SU-DHL-6 (cell line): Measurements from ENCODE around the gene BSND.

ENCODE experiments used
- H2AFZ ChIP-seq: fragments of 200-600 bp; sonication (generic); 2 replicates; pipeline ENCODE4 v1.6.1; 2014; ENCODE audit warnings: low read depth, mild to moderate bottlenecking, moderate library complexity, mixed read lengths, antibody characterized with exemption, low read length; ENCODE audit not compliant: severe bottlenecking
- H3F3A ChIP-seq: fragments of 200-600 bp; shearing (Covaris generic); 2 replicates; pipeline ENCODE4 v1.6.0; 2016; ENCODE audit warnings: antibody characterized with exemption, mild to moderate bottlenecking; ENCODE audit not compliant: insufficient read depth
- H3K27ac ChIP-seq: fragments of 200-600 bp; sonication (generic); 2 replicates; pipeline ENCODE4 v1.5.1; 2016; ENCODE audit warnings: low read depth, mild to moderate bottlenecking, low read length, moderate library complexity, mixed read lengths
- H3K27me3 ChIP-seq: fragments of 200-600 bp; sonication (generic), shearing (Covaris generic); 2 replicates; pipeline ENCODE4 v1.6.0; 2014; ENCODE audit warnings: mild to moderate bottlenecking, low read length
- H3K36me3 ChIP-seq: fragments of 200-600 bp; sonication (generic); 2 replicates; pipeline ENCODE4 v1.6.1; 2014; ENCODE audit warnings: mild to moderate bottlenecking, low read length, mixed read lengths
- H3K4me2 ChIP-seq: fragments of 300-600, 200-600 bp; shearing (Covaris generic), sonication (generic); 2 replicates; pipeline ENCODE4 v1.6.0; 2014; ENCODE audit warnings: low read length, low read depth, mild to moderate bottlenecking; ENCODE audit not compliant: poor library complexity, severe bottlenecking
- H3K4me3 ChIP-seq: fragments of 200-600 bp; sonication (generic); 2 replicates; pipeline ENCODE4 v1.5.1; 2014; ENCODE audit warnings: antibody characterized with exemption, low read length, mild to moderate bottlenecking, mixed read lengths; ENCODE audit not compliant: insufficient read depth, poor library complexity, severe bottlenecking
- H3K79me2 ChIP-seq: fragments of 200-600 bp; sonication (generic); 2 replicates; pipeline ENCODE4 v1.6.1; 2014; ENCODE audit warnings: mild to moderate bottlenecking, low read length, moderate library complexity; ENCODE audit not compliant: insufficient read depth
- H3K9ac ChIP-seq: fragments of 200-600 bp; sonication (generic); 2 replicates; pipeline ENCODE4 v1.7.0; 2014; ENCODE audit warnings: mild to moderate bottlenecking, low read length
- H3K9me2 ChIP-seq: fragments of 200-600 bp; sonication (generic); replicated peaks from 2 replicates; pipeline ENCODE4 v1.6.1; 2014; ENCODE audit warnings: low read length; ENCODE audit not compliant: insufficient read depth
- H3K9me3 ChIP-seq: fragments of 200-600 bp; sonication (generic); 2 replicates; pipeline ENCODE4 v1.6.1; 2014; ENCODE audit warnings: low read length, mixed read lengths; ENCODE audit not compliant: insufficient read depth
- H4K20me1 ChIP-seq: fragments of 200-600 bp; sonication (generic); 2 replicates; pipeline ENCODE4 v1.6.1; 2014; ENCODE audit warnings: low read depth, mild to moderate bottlenecking, antibody characterized with exemption, low read length, moderate library complexity, mixed read lengths
- CTCF ChIP-seq: fragments of 200-600 bp; sonication (generic); IDR thresholded peaks from one replicate; pipeline ENCODE4 v1.5.1; 2017; ENCODE audit warnings: antibody characterized with exemption, mild to moderate bottlenecking, low read length, moderate library complexity; ENCODE audit not compliant: insufficient read depth, poor library complexity, severe bottlenecking
- EZH2phosphoT487 ChIP-seq: fragments of 200-600 bp; sonication (generic), shearing (Covaris generic); conservative IDR thresholded peaks from 2 replicates; pipeline ENCODE4 v1.6.1; 2018; ENCODE audit warnings: mild to moderate bottlenecking, antibody characterized with exemption, low read length, moderate library complexity, mixed read lengths

The BSND gene

DNA sequence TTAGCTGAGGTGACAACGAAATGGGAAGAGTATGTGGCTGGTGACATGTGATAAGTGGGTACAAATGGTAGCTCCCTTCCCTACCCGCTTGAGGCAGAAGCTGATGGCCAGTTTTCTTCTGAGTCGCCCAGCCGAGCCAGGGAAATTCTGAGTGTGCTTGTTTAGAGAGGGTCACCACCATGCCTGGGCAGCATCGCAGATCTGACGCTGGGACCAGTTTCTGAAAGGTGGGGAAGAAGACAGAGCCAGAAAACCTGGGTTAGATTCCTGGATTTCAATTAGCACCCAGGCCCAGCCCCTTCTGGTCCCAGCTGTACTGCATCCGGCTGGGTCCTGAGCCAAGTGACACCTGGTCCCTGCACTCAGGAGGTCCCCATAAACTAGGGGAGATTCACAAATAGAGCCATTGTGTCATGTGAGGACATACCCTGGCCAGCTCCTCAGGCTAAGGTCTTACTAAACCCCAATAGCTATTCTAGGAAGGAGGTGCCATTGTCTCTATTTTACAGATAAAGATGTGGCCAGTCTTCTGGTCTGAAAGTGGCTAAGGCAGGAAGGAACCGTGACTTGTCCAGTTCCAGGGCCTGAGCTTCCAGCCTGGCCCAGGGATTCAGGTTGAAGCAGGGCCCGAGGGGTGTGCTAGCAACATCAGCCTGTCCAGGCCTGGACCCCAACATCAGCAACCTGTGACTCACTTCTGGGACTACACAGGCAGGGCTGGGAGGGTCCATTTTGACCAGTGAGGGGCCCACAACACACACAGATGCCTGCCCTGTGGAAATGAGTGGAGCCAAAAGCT lies 20.0 kb upstream of the BSND start:
- no peaks in the 10 kb centered on the region for H3K27me3 ChIP-seq
- H3K4me3 ChIP-seq: no peak overlapping the region
- H3K27ac ChIP-seq: no peak overlapping the region
- no peaks in the 10 kb centered on the region for H3F3A ChIP-seq
- no peaks in the 10 kb centered on the region for H3K79me2 ChIP-seq
- H4K20me1 ChIP-seq: no peaks in the 10 kb centered on the region
- no peak for TF ChIP-seq EZH2phosphoT487
- no peak for TF ChIP-seq CTCF
- H2AFZ ChIP-seq: no peak overlapping the region
- H3K4me2 ChIP-seq: no peak overlapping the region
- no peaks in the 10 kb centered on the region for H3K9me3 ChIP-seq
- no peaks in the 10 kb centered on the region for H3K9me2 ChIP-seq
- no peak overlapping the region for H3K9ac ChIP-seq
- no peaks in the 10 kb centered on the region for H3K36me3 ChIP-seq

- TF ChIP-seq CTCF (no peak), EZH2phosphoT487 (no peak)
- no peaks in the 10 kb centered on the region for H3K27me3 ChIP-seq
- no peaks in the 10 kb centered on the region for H3K36me3 ChIP-seq
- H3K9ac ChIP-seq: no peak overlapping the region
- no peak overlapping the region for H3K4me2 ChIP-seq
- no peaks in the 10 kb centered on the region for H3K9me2 ChIP-seq
- H3F3A ChIP-seq: no peaks in the 10 kb centered on the region
- no peak overlapping the region for H2AFZ ChIP-seq
- H3K27ac ChIP-seq: no peak overlapping the region
- no peaks in the 10 kb centered on the region for H3K79me2 ChIP-seq
- H3K4me3 ChIP-seq: no peak overlapping the region
- no peaks in the 10 kb centered on the region for H3K9me3 ChIP-seq
- no peaks in the 10 kb centered on the region for H4K20me1 ChIP-seq
Observed at GRCh38 chr1:54979327-54979891, 19.3 kb upstream of the BSND start.

DNA sequence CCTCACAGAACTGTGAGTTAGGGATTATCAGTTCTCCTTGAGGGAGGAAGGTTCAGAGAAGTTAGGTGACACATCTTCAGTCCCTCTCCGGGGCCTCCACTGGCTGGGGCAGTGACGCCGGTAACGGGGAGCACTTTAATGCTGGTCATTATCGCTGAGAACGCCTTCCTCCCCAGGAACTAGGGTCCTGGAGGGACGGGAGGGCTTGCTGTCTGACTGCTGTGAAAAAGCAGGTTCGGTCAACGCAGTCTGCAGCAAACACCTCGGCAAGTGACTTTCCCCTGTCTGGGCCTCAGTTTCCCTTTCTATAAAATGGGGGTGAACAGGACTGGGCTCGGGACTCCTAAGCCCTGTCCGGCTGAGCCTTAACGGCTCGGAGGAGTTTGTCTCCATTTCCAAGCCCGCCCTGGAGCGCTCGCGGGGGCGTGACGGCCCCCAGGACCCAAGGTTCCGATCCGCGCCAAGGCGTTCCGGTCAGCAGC lies 18.6 kb upstream of the BSND start:
- no peak overlapping the region for H3K4me2 ChIP-seq
- no peaks in the 10 kb centered on the region for H3K36me3 ChIP-seq
- no peak for TF ChIP-seq EZH2phosphoT487
- TF ChIP-seq CTCF: no peak
- no peaks in the 10 kb centered on the region for H4K20me1 ChIP-seq
- no peaks in the 10 kb centered on the region for H3K27me3 ChIP-seq
- H3K79me2 ChIP-seq: no peaks in the 10 kb centered on the region
- no peak overlapping the region for H3K9ac ChIP-seq
- H3F3A ChIP-seq: no peaks in the 10 kb centered on the region
- no peaks in the 10 kb centered on the region for H3K9me3 ChIP-seq
- no peak overlapping the region for H3K4me3 ChIP-seq
- no peak overlapping the region for H3K27ac ChIP-seq
- no peak overlapping the region for H2AFZ ChIP-seq
- H3K9me2 ChIP-seq: no peaks in the 10 kb centered on the region
